Mesothelial cell of epicardium (in vitro differentiated cells): Measurements from ENCODE around the gene JPT1. TPM values are rescaled to one million over a fixed set of nuclear protein-coding genes. Genes with fewer than 3 reads are reported as not detected.

Experiments used
- DNase-seq, 2 experiments: peaks; one replicate each; pipeline ENCODE4 v3.0.0; 2021; ENCODE audit warnings: low spot score in 2 of 2; ENCODE audit not compliant: unreplicated experiment in 2 of 2
- H3K27ac Mint-ChIP-seq: 2 replicates; pipeline ENCODE4 v1.8.0; 2021; ENCODE audit warnings: mixed read lengths
- H3K27me3 Mint-ChIP-seq: 2 replicates; pipeline ENCODE4 v1.8.0; 2021; ENCODE audit warnings: low read depth, mixed read lengths
- H3K36me3 Mint-ChIP-seq: 2 replicates; pipeline ENCODE4 v1.8.0; 2021; ENCODE audit warnings: mixed read lengths
- H3K4me1 Mint-ChIP-seq: 2 replicates; pipeline ENCODE4 v1.8.0; 2021; ENCODE audit warnings: mixed read lengths
- H3K4me3 Mint-ChIP-seq: 2 replicates; pipeline ENCODE4 v1.8.0; 2021; ENCODE audit warnings: mild to moderate bottlenecking, moderate library complexity, mixed read lengths
- H3K9me3 Mint-ChIP-seq: 2 replicates; pipeline ENCODE4 v1.8.0; 2021; ENCODE audit warnings: mixed read lengths
- CTCF ChIP-seq: fragments of 200-600 bp; sonication (generic); IDR thresholded peaks from one replicate; pipeline ENCODE4 v1.5.0; 2021; ENCODE audit warnings: antibody characterized with exemption; ENCODE audit not compliant: unreplicated experiment
- total RNA-seq: library from RNA; stranded (reverse); gene quantifications from 3 replicates; pipeline ENCODE4 v1.2.1, GENCODE V29; 2021

Gene JPT1
- total RNA-seq, 1 donor from 2014 or later, result 132 TPM

GRCh38 chr17:75098861-75099260 is 55.5 kb downstream of the JPT1 start:
- H3K36me3 Mint-ChIP-seq, result peaks cover 26% of the 10 kb centered on the region
- no peaks in the 10 kb centered on the region for H3K9me3 Mint-ChIP-seq
- no peak for DNase-seq
- TF ChIP-seq CTCF, result no peak
- H3K27ac Mint-ChIP-seq, result peak overlapping the region; percentile 47
- no peak overlapping the region for H3K4me3 Mint-ChIP-seq
- H3K27me3 Mint-ChIP-seq, result no peaks in the 10 kb centered on the region
- peaks cover 20% of the 10 kb centered on the region for H3K4me1 Mint-ChIP-seq

GRCh38 chr17:75097865-75098264 is 56.4 kb downstream of the JPT1 start:
- TF ChIP-seq CTCF, result no peak
- Mint-ChIP-seq H3K27me3 (no peaks in the 10 kb centered on the region), H3K4me3 (no peak overlapping the region), H3K36me3 (peaks cover 22% of the 10 kb centered on the region), H3K4me1 (peaks cover 30% of the 10 kb centered on the region), H3K27ac (peak overlapping the region; percentile 64), H3K9me3 (no peaks in the 10 kb centered on the region)
- no peak for DNase-seq

- Mint-ChIP-seq H3K9me3 (no peaks in the 10 kb centered on the region), H3K27me3 (no peaks in the 10 kb centered on the region), H3K4me3 (no peak overlapping the region), H3K4me1 (peaks cover 47% of the 10 kb centered on the region), H3K27ac (peak overlapping the region; percentile 93), H3K36me3 (peaks cover 18% of the 10 kb centered on the region)
- no peak for DNase-seq
- no peak for TF ChIP-seq CTCF
These were observed 58.2 kb downstream of the JPT1 start for GRCh38 chr17:75096082-75096625.

DNA sequence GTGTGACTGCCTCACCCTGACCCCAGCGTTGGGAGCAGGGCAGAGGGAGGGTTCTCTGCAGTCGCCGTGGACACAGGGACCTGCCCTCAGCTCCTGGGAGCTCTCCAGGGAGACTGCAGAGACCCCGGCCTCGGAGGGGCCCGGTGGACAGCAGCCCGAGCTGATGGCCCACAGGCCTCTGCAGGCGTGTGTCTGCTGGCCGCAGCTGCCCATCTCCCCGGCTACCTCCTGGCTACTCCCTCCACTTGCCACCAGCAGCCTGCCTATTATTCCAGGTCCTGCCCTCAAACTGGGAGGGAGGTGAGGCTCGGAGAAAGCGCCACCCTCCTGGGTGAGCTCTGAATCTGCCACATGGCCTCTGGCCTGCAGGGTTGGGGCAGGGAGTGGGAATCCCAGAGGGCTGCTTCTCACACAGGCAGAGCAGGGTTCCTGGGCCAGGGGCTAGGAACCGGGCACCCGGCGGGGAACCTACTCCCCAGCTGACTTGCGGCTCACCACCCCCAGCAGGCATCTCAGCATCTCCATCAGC is 59.4 kb downstream of the JPT1 start:
- H3K4me1 Mint-ChIP-seq, result peaks cover 57% of the 10 kb centered on the region
- no peaks in the 10 kb centered on the region for H3K27me3 Mint-ChIP-seq
- H3K36me3 Mint-ChIP-seq, result peaks cover 10% of the 10 kb centered on the region
- TF ChIP-seq CTCF, result no peak
- H3K27ac Mint-ChIP-seq, result no peak overlapping the region
- DNase-seq, result no peak
- no peaks in the 10 kb centered on the region for H3K9me3 Mint-ChIP-seq
- no peak overlapping the region for H3K4me3 Mint-ChIP-seq

- peaks cover 67% of the 10 kb centered on the region for H3K4me1 Mint-ChIP-seq
- peaks cover 5% of the 10 kb centered on the region for H3K36me3 Mint-ChIP-seq
- no peak for TF ChIP-seq CTCF
- H3K9me3 Mint-ChIP-seq, result no peaks in the 10 kb centered on the region
- H3K27ac Mint-ChIP-seq, result peak overlapping the region; percentile 77
- H3K27me3 Mint-ChIP-seq, result no peaks in the 10 kb centered on the region
- peak overlapping the region; percentile 10 for H3K4me3 Mint-ChIP-seq
- DNase-seq, result no peak
These were observed 60.7 kb downstream of the JPT1 start for GRCh38 chr17:75093548-75094158.
